HEK293T (cell line): ENCODE results near the gene STX16.

ENCODE experiments used
- ELF4 ChIP-seq: fragments of 450-650 bp; IDR thresholded peaks from 2 replicates; pipeline ENCODE4 v1.6.1; 2017; ENCODE audit warnings: antibody characterized with exemption
- HDGF ChIP-seq: fragments of 450-650 bp; IDR thresholded peaks from 2 replicates; pipeline ENCODE4 v1.6.1; 2017; ENCODE audit warnings: antibody characterized with exemption, borderline replicate concordance
- PKNOX1 ChIP-seq: fragments of 450-650 bp; IDR thresholded peaks from 2 replicates; pipeline ENCODE4 v1.6.1; 2016

GRCh38 chr20:58602124-58602523 is 49.0 kb upstream of the STX16 start:
- TF ChIP-seq ELF4 = no peak
- TF ChIP-seq PKNOX1 = no peak
- no peak for TF ChIP-seq HDGF
